Panc1 (cell line): Measurements from ENCODE around the gene SERP2. TPM values are rescaled to one million over a fixed set of nuclear protein-coding genes. Genes with fewer than 3 reads are reported as not detected.

Experiments used
- ATAC-seq: fragments of 200-7000 bp; cut with Tn5 transposase; 2 replicates; pipeline ENCODE4 v1.9.1; 2020; ENCODE audit warnings: mild to moderate bottlenecking, moderate library complexity
- BruUV-seq: library from RNA; stranded (reverse); fragments of 400-500 nt; replicated peaks from 2 replicates; lab custom pipeline; 2021; lab: Mats Ljungman, UMichigan
- CTCF ChIA-PET: fragments of 300-600 bp; sonication (Branson Sonifier 250); formaldehyde crosslinking; loops from one replicate; lab custom pipeline; 2022; ENCODE audit warnings: antibody characterized with exemption; lab: Charles Lee
- POLR2A ChIA-PET: fragments of 300-600 bp; sonication (Branson Sonifier 250); formaldehyde crosslinking; loops from one replicate; lab custom pipeline; 2022; ENCODE audit warnings: antibody characterized with exemption; lab: Charles Lee
- DNase-seq: peaks from one replicate; pipeline ENCODE4 v3.0.0-alpha.2; 2010; ENCODE audit warnings: low read depth, low spot score
- H3K27ac ChIP-seq: 2 replicates; pipeline ENCODE4 v1.5.1; 2011; ENCODE audit warnings: mild to moderate bottlenecking, low read length, inconsistent platforms
- H3K27me3 ChIP-seq: fragments of 200-500 bp; sonication (Bioruptor generic); 2 replicates; pipeline ENCODE4 v1.6.0; 2014; ENCODE audit warnings: low read length, inconsistent platforms; ENCODE audit not compliant: control insufficient read depth, insufficient read depth
- H3K36me3 ChIP-seq: fragments of 200-500 bp; sonication (Bioruptor generic); 2 replicates; pipeline ENCODE4 v1.5.1; 2014; ENCODE audit warnings: inconsistent platforms, mild to moderate bottlenecking, low read length, moderate library complexity; ENCODE audit not compliant: control insufficient read depth, insufficient read depth
- H3K4me1 ChIP-seq: 2 replicates; pipeline ENCODE4 v1.5.1; 2011; ENCODE audit warnings: inconsistent platforms, mild to moderate bottlenecking, low read length, moderate library complexity; ENCODE audit not compliant: control insufficient read depth, insufficient read depth
- H3K4me3 ChIP-seq, 2 experiments: 2 replicates each; pipeline ENCODE4 v1.5.1; 2011 to 2012; ENCODE audit warnings: low read depth in 2 of 2, low read length in 2 of 2, mild to moderate bottlenecking in 2 of 2, inconsistent platforms in 1 of 2, moderate library complexity in 1 of 2
- H3K9me3 ChIP-seq: fragments of 200-500 bp; sonication (Bioruptor generic); 2 replicates; pipeline ENCODE4 v1.5.1; 2014; ENCODE audit warnings: low read depth, mild to moderate bottlenecking, inconsistent platforms, low read length, moderate library complexity; ENCODE audit not compliant: control insufficient read depth, insufficient read depth
- POLR2AphosphoS5 ChIP-seq: IDR thresholded peaks from 2 replicates; pipeline ENCODE4 v1.6.1; 2012; ENCODE audit warnings: mild to moderate bottlenecking, low read depth, low read length, moderate library complexity
- REST ChIP-seq, 2 experiments: IDR thresholded peaks; 2 replicates each; pipeline ENCODE4 v1.6.1; 2011 to 2012; ENCODE audit warnings: low read depth in 2 of 2, control low read depth in 1 of 2, low read length in 1 of 2, mild to moderate bottlenecking in 1 of 2, moderate library complexity in 1 of 2; ENCODE audit not compliant: insufficient read depth in 1 of 2
- SIN3A ChIP-seq: IDR thresholded peaks from 2 replicates; pipeline ENCODE4 v1.6.1; 2012; ENCODE audit warnings: low read depth, mild to moderate bottlenecking, low read length, moderate library complexity, borderline replicate concordance; ENCODE audit not compliant: insufficient read depth
- TCF7L2 ChIP-seq: IDR thresholded peaks from 2 replicates; pipeline ENCODE4 v1.6.1; 2011; ENCODE audit warnings: mild to moderate bottlenecking, low read depth, low read length, inconsistent platforms
- in situ Hi-C: cut with HindIII; loops from 2 replicates; pipeline ENCODE4 v1.10.0; 2016; ENCODE audit warnings: low sequenced_read_pairs, low pct_unique_long_range_greater_than_20kb
- intact Hi-C: fragments of 100-400 bp; cut with micrococcal nuclease; formaldehyde crosslinking; loops from one replicate; pipeline ENCODE4 v1.10.0; 2022; ENCODE audit not compliant: unreplicated experiment
- total RNA-seq: library from RNA; stranded (reverse); gene quantifications from one replicate; pipeline ENCODE4 v1.2.1, GENCODE V29; 2021; ENCODE audit not compliant: unreplicated experiment
- TF ChIP-seq, protein P1 (sequence below): fragments of 450-650 bp; IDR thresholded peaks from 2 replicates; pipeline ENCODE4 v1.5.1; 2017; ENCODE audit warnings: mild to moderate bottlenecking

The SERP2 gene
- total RNA-seq, 1 experiment from 2014 or later, result 0.18 TPM

GRCh38 chr13:44384778-44385177 is 11.2 kb downstream of the SERP2 start:
- no TSS peak for BruUV-seq
- ATAC-seq (no peak), DNase-seq (no peak)
- H3K27ac ChIP-seq, result no peak overlapping the region
- CTCF ChIA-PET, result no interaction called here
- POLR2A ChIA-PET, result no interaction called here
- H3K4me1 ChIP-seq, result no peaks in the 10 kb centered on the region
- intact Hi-C loops, result no loop called here
- no peak overlapping the region for H3K4me3 ChIP-seq
- no peaks in the 10 kb centered on the region for H3K9me3 ChIP-seq
- TF ChIP-seq TCF7L2 (no peak), REST (IDR thresholded peaks at IDR 0.05; ENCODE audit: insufficient read depth in 1 of 2, low read depth in 2 of 2, low read length in 1 of 2) (no peak), SIN3A (no peak), POLR2AphosphoS5 (no peak)
- TF ChIP-seq, protein P1, sequence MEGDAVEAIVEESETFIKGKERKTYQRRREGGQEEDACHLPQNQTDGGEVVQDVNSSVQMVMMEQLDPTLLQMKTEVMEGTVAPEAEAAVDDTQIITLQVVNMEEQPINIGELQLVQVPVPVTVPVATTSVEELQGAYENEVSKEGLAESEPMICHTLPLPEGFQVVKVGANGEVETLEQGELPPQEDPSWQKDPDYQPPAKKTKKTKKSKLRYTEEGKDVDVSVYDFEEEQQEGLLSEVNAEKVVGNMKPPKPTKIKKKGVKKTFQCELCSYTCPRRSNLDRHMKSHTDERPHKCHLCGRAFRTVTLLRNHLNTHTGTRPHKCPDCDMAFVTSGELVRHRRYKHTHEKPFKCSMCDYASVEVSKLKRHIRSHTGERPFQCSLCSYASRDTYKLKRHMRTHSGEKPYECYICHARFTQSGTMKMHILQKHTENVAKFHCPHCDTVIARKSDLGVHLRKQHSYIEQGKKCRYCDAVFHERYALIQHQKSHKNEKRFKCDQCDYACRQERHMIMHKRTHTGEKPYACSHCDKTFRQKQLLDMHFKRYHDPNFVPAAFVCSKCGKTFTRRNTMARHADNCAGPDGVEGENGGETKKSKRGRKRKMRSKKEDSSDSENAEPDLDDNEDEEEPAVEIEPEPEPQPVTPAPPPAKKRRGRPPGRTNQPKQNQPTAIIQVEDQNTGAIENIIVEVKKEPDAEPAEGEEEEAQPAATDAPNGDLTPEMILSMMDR, result no peak
- H3K36me3 ChIP-seq, result no peaks in the 10 kb centered on the region
- no peaks in the 10 kb centered on the region for H3K27me3 ChIP-seq
- in situ Hi-C loops, result no loop called here

GRCh38 chr13:44385401-44385800 is 11.8 kb downstream of the SERP2 start:
- no peak for ATAC-seq
- ChIA-PET POLR2A (no interaction called here), CTCF (no interaction called here)
- no peak overlapping the region for H3K27ac ChIP-seq
- DNase-seq, result no peak
- no peak for TF ChIP-seq SIN3A
- no peak for TF ChIP-seq REST (IDR thresholded peaks at IDR 0.05; ENCODE audit: insufficient read depth in 1 of 2, low read depth in 2 of 2, low read length in 1 of 2)
- no peak for TF ChIP-seq POLR2AphosphoS5
- no peak for TF ChIP-seq TCF7L2
- TF ChIP-seq, protein P1, result no peak
- no peaks in the 10 kb centered on the region for H3K36me3 ChIP-seq
- H3K4me3 ChIP-seq, result no peak overlapping the region
- H3K9me3 ChIP-seq, result no peaks in the 10 kb centered on the region
- intact Hi-C loops, result no loop called here
- no TSS peak for BruUV-seq
- H3K4me1 ChIP-seq, result no peaks in the 10 kb centered on the region
- in situ Hi-C loops, result no loop called here
- no peaks in the 10 kb centered on the region for H3K27me3 ChIP-seq
